Liver (tissue), 3 donors: ENCODE results near the gene FOXB1.

ENCODE experiments used
- CTCF ChIP-seq: fragments of 150-350 bp; IDR thresholded peaks from 2 replicates; pipeline ENCODE4 v1.5.1; 2017; ENCODE audit warnings: improper control_type of control experiment, low read depth, low read length; ENCODE audit not compliant: missing input control
- FOXA1 ChIP-seq: IDR thresholded peaks from 2 replicates; pipeline ENCODE4 v1.6.1; 2016; ENCODE audit warnings: antibody characterized with exemption
- REST ChIP-seq: IDR thresholded peaks from 2 replicates; pipeline ENCODE4 v1.6.1; 2016; ENCODE audit warnings: antibody characterized with exemption, mild to moderate bottlenecking
- TAF1 ChIP-seq: conservative IDR thresholded peaks from 2 replicates; pipeline ENCODE4 v1.6.1; 2016; ENCODE audit warnings: antibody characterized with exemption, mild to moderate bottlenecking
- YY1 ChIP-seq: IDR thresholded peaks from 2 replicates; pipeline ENCODE4 v1.6.1; 2016; ENCODE audit warnings: antibody characterized with exemption, mild to moderate bottlenecking
- donor health status: healthy.
- donor health status: healthy.

- TF ChIP-seq YY1: no peak
- no peak for TF ChIP-seq CTCF
- no peak for TF ChIP-seq REST
- TF ChIP-seq FOXA1: no peak
- TF ChIP-seq TAF1: no peak
Observed at GRCh38 chr15:59958288-59958687, 45.8 kb upstream of the FOXB1 start.
